Measurements from ENCODE around the gene PAPSS1. TPM values are rescaled to one million over a fixed set of nuclear protein-coding genes. Genes with fewer than 3 reads are reported as not detected.

PAPSS1 gene
- total and polyA plus RNA-seq, 9 of the 15 experiments (the other 6 are each of a cell fraction or from before 2014, with no cell fraction given) = 21.1 to 53.9 (median 41.9) TPM

DNA sequence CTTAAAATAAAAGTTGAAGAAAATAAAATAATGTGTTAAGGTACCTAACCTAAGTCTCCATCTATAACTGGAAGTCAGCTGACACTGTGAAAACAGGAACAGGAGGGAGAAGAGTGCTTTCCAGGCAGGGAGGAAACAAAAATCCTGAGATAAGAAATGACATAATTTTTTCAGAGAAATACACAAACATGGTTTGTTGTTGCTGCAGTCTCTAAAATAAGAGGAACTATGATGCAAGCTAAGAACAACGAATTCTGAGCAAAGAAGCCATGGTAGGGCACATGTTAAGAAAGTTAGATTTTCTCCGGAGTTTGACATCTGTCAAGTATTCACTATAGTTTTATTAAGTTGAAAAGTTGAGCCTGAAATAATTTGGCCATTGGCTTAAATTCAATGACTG lies 26.9 kb downstream of the PAPSS1 start (continued):
- TF ChIP-seq, protein P1, sequence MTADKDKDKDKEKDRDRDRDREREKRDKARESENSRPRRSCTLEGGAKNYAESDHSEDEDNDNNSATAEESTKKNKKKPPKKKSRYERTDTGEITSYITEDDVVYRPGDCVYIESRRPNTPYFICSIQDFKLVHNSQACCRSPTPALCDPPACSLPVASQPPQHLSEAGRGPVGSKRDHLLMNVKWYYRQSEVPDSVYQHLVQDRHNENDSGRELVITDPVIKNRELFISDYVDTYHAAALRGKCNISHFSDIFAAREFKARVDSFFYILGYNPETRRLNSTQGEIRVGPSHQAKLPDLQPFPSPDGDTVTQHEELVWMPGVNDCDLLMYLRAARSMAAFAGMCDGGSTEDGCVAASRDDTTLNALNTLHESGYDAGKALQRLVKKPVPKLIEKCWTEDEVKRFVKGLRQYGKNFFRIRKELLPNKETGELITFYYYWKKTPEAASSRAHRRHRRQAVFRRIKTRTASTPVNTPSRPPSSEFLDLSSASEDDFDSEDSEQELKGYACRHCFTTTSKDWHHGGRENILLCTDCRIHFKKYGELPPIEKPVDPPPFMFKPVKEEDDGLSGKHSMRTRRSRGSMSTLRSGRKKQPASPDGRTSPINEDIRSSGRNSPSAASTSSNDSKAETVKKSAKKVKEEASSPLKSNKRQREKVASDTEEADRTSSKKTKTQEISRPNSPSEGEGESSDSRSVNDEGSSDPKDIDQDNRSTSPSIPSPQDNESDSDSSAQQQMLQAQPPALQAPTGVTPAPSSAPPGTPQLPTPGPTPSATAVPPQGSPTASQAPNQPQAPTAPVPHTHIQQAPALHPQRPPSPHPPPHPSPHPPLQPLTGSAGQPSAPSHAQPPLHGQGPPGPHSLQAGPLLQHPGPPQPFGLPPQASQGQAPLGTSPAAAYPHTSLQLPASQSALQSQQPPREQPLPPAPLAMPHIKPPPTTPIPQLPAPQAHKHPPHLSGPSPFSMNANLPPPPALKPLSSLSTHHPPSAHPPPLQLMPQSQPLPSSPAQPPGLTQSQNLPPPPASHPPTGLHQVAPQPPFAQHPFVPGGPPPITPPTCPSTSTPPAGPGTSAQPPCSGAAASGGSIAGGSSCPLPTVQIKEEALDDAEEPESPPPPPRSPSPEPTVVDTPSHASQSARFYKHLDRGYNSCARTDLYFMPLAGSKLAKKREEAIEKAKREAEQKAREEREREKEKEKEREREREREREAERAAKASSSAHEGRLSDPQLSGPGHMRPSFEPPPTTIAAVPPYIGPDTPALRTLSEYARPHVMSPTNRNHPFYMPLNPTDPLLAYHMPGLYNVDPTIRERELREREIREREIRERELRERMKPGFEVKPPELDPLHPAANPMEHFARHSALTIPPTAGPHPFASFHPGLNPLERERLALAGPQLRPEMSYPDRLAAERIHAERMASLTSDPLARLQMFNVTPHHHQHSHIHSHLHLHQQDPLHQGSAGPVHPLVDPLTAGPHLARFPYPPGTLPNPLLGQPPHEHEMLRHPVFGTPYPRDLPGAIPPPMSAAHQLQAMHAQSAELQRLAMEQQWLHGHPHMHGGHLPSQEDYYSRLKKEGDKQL (CRISPR knock-in tag; IDR thresholded peaks at IDR 0.05; ENCODE audit: borderline replicate concordance) = no peak
- TF ChIP-seq, protein P2, sequence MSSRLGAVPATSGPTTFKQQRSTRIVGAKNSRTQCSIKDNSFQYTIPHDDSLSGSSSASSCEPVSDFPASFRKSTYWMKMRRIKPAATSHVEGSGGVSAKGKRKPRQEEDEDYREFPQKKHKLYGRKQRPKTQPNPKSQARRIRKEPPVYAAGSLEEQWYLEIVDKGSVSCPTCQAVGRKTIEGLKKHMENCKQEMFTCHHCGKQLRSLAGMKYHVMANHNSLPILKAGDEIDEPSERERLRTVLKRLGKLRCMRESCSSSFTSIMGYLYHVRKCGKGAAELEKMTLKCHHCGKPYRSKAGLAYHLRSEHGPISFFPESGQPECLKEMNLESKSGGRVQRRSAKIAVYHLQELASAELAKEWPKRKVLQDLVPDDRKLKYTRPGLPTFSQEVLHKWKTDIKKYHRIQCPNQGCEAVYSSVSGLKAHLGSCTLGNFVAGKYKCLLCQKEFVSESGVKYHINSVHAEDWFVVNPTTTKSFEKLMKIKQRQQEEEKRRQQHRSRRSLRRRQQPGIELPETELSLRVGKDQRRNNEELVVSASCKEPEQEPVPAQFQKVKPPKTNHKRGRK (tag; IDR thresholded peaks at IDR 0.05) = no peak
- TF ChIP-seq, protein P3, sequence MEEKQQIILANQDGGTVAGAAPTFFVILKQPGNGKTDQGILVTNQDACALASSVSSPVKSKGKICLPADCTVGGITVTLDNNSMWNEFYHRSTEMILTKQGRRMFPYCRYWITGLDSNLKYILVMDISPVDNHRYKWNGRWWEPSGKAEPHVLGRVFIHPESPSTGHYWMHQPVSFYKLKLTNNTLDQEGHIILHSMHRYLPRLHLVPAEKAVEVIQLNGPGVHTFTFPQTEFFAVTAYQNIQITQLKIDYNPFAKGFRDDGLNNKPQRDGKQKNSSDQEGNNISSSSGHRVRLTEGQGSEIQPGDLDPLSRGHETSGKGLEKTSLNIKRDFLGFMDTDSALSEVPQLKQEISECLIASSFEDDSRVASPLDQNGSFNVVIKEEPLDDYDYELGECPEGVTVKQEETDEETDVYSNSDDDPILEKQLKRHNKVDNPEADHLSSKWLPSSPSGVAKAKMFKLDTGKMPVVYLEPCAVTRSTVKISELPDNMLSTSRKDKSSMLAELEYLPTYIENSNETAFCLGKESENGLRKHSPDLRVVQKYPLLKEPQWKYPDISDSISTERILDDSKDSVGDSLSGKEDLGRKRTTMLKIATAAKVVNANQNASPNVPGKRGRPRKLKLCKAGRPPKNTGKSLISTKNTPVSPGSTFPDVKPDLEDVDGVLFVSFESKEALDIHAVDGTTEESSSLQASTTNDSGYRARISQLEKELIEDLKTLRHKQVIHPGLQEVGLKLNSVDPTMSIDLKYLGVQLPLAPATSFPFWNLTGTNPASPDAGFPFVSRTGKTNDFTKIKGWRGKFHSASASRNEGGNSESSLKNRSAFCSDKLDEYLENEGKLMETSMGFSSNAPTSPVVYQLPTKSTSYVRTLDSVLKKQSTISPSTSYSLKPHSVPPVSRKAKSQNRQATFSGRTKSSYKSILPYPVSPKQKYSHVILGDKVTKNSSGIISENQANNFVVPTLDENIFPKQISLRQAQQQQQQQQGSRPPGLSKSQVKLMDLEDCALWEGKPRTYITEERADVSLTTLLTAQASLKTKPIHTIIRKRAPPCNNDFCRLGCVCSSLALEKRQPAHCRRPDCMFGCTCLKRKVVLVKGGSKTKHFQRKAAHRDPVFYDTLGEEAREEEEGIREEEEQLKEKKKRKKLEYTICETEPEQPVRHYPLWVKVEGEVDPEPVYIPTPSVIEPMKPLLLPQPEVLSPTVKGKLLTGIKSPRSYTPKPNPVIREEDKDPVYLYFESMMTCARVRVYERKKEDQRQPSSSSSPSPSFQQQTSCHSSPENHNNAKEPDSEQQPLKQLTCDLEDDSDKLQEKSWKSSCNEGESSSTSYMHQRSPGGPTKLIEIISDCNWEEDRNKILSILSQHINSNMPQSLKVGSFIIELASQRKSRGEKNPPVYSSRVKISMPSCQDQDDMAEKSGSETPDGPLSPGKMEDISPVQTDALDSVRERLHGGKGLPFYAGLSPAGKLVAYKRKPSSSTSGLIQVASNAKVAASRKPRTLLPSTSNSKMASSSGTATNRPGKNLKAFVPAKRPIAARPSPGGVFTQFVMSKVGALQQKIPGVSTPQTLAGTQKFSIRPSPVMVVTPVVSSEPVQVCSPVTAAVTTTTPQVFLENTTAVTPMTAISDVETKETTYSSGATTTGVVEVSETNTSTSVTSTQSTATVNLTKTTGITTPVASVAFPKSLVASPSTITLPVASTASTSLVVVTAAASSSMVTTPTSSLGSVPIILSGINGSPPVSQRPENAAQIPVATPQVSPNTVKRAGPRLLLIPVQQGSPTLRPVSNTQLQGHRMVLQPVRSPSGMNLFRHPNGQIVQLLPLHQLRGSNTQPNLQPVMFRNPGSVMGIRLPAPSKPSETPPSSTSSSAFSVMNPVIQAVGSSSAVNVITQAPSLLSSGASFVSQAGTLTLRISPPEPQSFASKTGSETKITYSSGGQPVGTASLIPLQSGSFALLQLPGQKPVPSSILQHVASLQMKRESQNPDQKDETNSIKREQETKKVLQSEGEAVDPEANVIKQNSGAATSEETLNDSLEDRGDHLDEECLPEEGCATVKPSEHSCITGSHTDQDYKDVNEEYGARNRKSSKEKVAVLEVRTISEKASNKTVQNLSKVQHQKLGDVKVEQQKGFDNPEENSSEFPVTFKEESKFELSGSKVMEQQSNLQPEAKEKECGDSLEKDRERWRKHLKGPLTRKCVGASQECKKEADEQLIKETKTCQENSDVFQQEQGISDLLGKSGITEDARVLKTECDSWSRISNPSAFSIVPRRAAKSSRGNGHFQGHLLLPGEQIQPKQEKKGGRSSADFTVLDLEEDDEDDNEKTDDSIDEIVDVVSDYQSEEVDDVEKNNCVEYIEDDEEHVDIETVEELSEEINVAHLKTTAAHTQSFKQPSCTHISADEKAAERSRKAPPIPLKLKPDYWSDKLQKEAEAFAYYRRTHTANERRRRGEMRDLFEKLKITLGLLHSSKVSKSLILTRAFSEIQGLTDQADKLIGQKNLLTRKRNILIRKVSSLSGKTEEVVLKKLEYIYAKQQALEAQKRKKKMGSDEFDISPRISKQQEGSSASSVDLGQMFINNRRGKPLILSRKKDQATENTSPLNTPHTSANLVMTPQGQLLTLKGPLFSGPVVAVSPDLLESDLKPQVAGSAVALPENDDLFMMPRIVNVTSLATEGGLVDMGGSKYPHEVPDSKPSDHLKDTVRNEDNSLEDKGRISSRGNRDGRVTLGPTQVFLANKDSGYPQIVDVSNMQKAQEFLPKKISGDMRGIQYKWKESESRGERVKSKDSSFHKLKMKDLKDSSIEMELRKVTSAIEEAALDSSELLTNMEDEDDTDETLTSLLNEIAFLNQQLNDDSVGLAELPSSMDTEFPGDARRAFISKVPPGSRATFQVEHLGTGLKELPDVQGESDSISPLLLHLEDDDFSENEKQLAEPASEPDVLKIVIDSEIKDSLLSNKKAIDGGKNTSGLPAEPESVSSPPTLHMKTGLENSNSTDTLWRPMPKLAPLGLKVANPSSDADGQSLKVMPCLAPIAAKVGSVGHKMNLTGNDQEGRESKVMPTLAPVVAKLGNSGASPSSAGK (IDR thresholded peaks at IDR 0.05) = peak; percentile 62; the same call in 1 of the 2 replicates
- TF ChIP-seq SRSF7 (optimal IDR thresholded peaks at IDR 0.05; ENCODE audit: low read depth, low read length) (no peak), ZNF766 (CRISPR knock-in tag; conservative IDR thresholded peaks at IDR 0.05) (peak; percentile 56), CCNT2 (IDR thresholded peaks at IDR 0.05; ENCODE audit: borderline replicate concordance, extremely low read depth, insufficient read length, low read depth, low read length) (no peak)
- TF ChIP-seq, protein P4, sequence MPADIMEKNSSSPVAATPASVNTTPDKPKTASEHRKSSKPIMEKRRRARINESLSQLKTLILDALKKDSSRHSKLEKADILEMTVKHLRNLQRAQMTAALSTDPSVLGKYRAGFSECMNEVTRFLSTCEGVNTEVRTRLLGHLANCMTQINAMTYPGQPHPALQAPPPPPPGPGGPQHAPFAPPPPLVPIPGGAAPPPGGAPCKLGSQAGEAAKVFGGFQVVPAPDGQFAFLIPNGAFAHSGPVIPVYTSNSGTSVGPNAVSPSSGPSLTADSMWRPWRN (IDR thresholded peaks at IDR 0.05; ENCODE audit: low read depth) = no peak

Data from K562 (cell line).